Neuronal stem cell (in vitro differentiated cells): ENCODE results near the gene FAM20B.

Experiments
- DNase-seq: peaks from one replicate; pipeline ENCODE4 v3.0.0-alpha.2; 2013; ENCODE audit warnings: low spot score
- H2AFZ ChIP-seq: one replicate; pipeline ENCODE4 v1.6.1; 2013; ENCODE audit warnings: mild to moderate bottlenecking, low read length, inconsistent platforms
- H2AK5ac ChIP-seq: 2 replicates; pipeline ENCODE4 v1.6.1; 2013; ENCODE audit warnings: low read depth, mild to moderate bottlenecking, inconsistent platforms, low read length, moderate library complexity, mixed read lengths
- H2BK120ac ChIP-seq: 2 replicates; pipeline ENCODE4 v1.6.1; 2013; ENCODE audit warnings: low read depth, mild to moderate bottlenecking, inconsistent platforms, low read length, moderate library complexity, mixed read lengths
- H2BK12ac ChIP-seq: one replicate; pipeline ENCODE4 v1.6.1; 2013; ENCODE audit warnings: low read length, inconsistent platforms
- H2BK15ac ChIP-seq: 2 replicates; pipeline ENCODE4 v1.6.1; 2013; ENCODE audit warnings: mild to moderate bottlenecking, low read length, inconsistent platforms, mixed read lengths
- H2BK5ac ChIP-seq: one replicate; pipeline ENCODE4 v1.6.1; 2013; ENCODE audit warnings: inconsistent platforms, mild to moderate bottlenecking, low read length, moderate library complexity
- H3K14ac ChIP-seq: one replicate; pipeline ENCODE4 v1.6.1; 2013; ENCODE audit warnings: low read length, inconsistent platforms
- H3K18ac ChIP-seq: 2 replicates; pipeline ENCODE4 v1.6.1; 2013; ENCODE audit warnings: low read length, inconsistent platforms
- H3K23ac ChIP-seq: 2 replicates; pipeline ENCODE4 v1.6.1; 2013; ENCODE audit warnings: low read depth, mild to moderate bottlenecking, mixed read lengths, low read length, inconsistent platforms; ENCODE audit not compliant: poor library complexity
- H3K27ac ChIP-seq: replicated peaks from 3 replicates; pipeline ENCODE4 v1.5.1; 2013; ENCODE audit warnings: low read length, inconsistent platforms
- H3K27me3 ChIP-seq, 3 experiments: 2 replicates each; pipeline ENCODE4 v1.6.1; 2013; ENCODE audit warnings: low read length in 3 of 3, mild to moderate bottlenecking in 2 of 3, inconsistent platforms in 1 of 3, low read depth in 1 of 3, mixed read lengths in 1 of 3, moderate library complexity in 1 of 3; ENCODE audit not compliant: control insufficient read depth in 3 of 3, insufficient read depth in 3 of 3
- H3K36me3 ChIP-seq, 2 donors: replicated peaks in 1 of 2; 2 replicates each; pipeline ENCODE4 v1.6.1; 2013; ENCODE audit warnings: low read length in 2 of 2; ENCODE audit not compliant: control insufficient read depth in 2 of 2, insufficient read depth in 2 of 2
- H3K4ac ChIP-seq: 2 replicates; pipeline ENCODE4 v1.6.1; 2013; ENCODE audit warnings: inconsistent platforms, mild to moderate bottlenecking, low read length, moderate library complexity
- H3K4me1 ChIP-seq, 2 donors: 1 replicate in 1 of 2; 2 replicates in 1 of 2; pipeline ENCODE4 v1.6.1; 2013; ENCODE audit warnings: low read length in 2 of 2, low read depth in 1 of 2; ENCODE audit not compliant: control insufficient read depth in 2 of 2, insufficient read depth in 1 of 2
- H3K4me2 ChIP-seq: one replicate; pipeline ENCODE4 v1.6.1; 2013; ENCODE audit warnings: mild to moderate bottlenecking, low read length, inconsistent platforms; ENCODE audit not compliant: insufficient read depth, poor library complexity, severe bottlenecking
- H3K4me3 ChIP-seq, 2 donors: 2 replicates each; pipeline ENCODE4 v1.5.1; 2013; ENCODE audit warnings: low read length in 2 of 2, mild to moderate bottlenecking in 2 of 2, inconsistent platforms in 1 of 2, moderate library complexity in 1 of 2
- H3K79me1 ChIP-seq: one replicate; pipeline ENCODE4 v1.6.1; 2013; ENCODE audit warnings: low read depth, mild to moderate bottlenecking, inconsistent platforms, low read length, moderate library complexity
- H3K9ac ChIP-seq: one replicate; pipeline ENCODE4 v1.6.1; 2013; ENCODE audit warnings: mild to moderate bottlenecking, low read depth, low read length, inconsistent platforms; ENCODE audit not compliant: poor library complexity
- H3K9me3 ChIP-seq, 2 donors: replicated peaks in 1 of 2; 2 replicates each; pipeline versions ENCODE3 to v1.6.1; 2013; ENCODE audit warnings: low read length in 2 of 2, mild to moderate bottlenecking in 2 of 2, inconsistent platforms in 1 of 2, low read depth in 1 of 2, mixed read lengths in 1 of 2, moderate library complexity in 1 of 2; ENCODE audit not compliant: control insufficient read depth in 2 of 2, insufficient read depth in 1 of 2
- H4K8ac ChIP-seq: one replicate; pipeline ENCODE4 v1.6.1; 2013; ENCODE audit warnings: low read depth, mild to moderate bottlenecking, inconsistent platforms, low read length, moderate library complexity
- H4K91ac ChIP-seq: one replicate; pipeline ENCODE4 v1.6.1; 2013; ENCODE audit warnings: low read length, low read depth, mild to moderate bottlenecking, inconsistent platforms; ENCODE audit not compliant: poor library complexity
- WGBS, 2 donors: extraction: QIAGEN DNeasy Blood & Tissue Kit; methylation state at CpG; one replicate each; pipeline ENCODE4 v1.1.7; 2013; ENCODE audit warnings: missing lambda C conversion rate in 2 of 2, mixed read lengths in 1 of 2; ENCODE audit not compliant: insufficient read length in 2 of 2, insufficient replicate concordance in 1 of 2; ENCODE audit errors: extremely low coverage in 2 of 2; 5-methylcytosine and 5-hydroxymethylcytosine counted together

The FAM20B gene

DNA sequence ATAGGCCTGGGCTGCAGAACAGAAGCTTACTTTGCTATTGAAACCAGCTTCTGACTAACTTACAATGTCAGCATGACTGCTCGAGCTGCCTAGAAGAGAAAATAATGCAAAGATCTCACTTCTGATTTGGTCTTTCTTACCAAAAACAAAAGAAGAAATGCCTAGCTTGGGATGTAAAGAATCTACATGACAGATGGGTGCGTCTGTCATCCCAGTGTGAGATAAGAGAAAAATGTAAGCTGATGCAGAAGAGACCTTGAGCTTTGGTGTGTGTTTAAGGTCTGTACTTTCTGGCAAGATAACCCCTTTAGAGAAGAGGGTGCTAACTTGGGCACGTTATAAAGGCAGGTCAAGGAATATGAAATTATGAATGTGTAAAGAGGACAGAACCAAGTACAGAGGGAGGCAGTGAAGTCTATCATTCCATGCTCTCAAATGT is 3.6 kb downstream of the FAM20B start:
- WGBS, 2 donors, result no CpG with 5 or more reads among the region's 3 CpGs
- Histone ChIP-seq H2AK5ac (no peak overlapping the region), H4K8ac (no peak overlapping the region), H3K4ac (no peak overlapping the region), H3K4me3 (no peak overlapping the region), H3K14ac (no peak overlapping the region), H3K4me2 (no peak overlapping the region), H2BK12ac (no peak overlapping the region), H3K36me3 (no peaks in the 10 kb centered on the region), H2BK15ac (no peak overlapping the region), H3K4me1 (peaks cover 8 to 22% of the 10 kb centered on the region in 2 donors), H2BK120ac (no peak overlapping the region), H3K27me3 (no peaks in the 10 kb centered on the region), H3K79me1 (peaks cover 2% of the 10 kb centered on the region), H3K23ac (no peak overlapping the region), H3K27ac (no peak overlapping the region), H3K18ac (no peak overlapping the region), H4K91ac (no peak overlapping the region), H3K9ac (no peak overlapping the region), H2BK5ac (no peak overlapping the region), H3K9me3 (no peaks in the 10 kb centered on the region), H2AFZ (no peak overlapping the region)
- no peak for DNase-seq

DNA sequence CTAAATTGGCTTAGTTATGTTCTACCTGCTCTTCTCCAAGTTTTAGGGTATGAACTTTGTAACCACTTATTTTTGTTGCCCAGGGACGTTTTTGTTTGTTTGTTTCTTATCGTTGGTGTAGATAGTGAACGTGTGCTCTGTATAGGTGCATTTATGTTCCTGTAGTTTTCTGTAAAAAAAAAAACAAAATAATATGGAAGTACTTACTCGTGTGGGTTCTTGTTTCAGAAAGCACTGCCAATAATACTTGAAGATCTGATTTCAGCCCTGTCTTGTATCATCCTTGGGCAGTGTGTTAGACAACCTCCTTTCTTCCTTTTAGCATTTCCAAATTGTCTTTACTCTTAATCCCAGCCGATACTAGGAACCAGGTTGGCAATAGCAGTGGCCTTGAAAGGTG is 4.4 kb downstream of the FAM20B start:
- Histone ChIP-seq H3K4me2 (no peak overlapping the region), H3K79me1 (peaks cover 3% of the 10 kb centered on the region), H3K4me3 (no peak overlapping the region), H3K18ac (no peak overlapping the region), H3K27me3 (no peaks in the 10 kb centered on the region), H4K8ac (no peak overlapping the region), H3K23ac (no peak overlapping the region), H3K27ac (no peak overlapping the region), H3K4me1 (peaks cover 9 to 27% of the 10 kb centered on the region in 2 donors), H3K14ac (no peak overlapping the region), H2BK5ac (no peak overlapping the region), H2AFZ (no peak overlapping the region), H3K9me3 (no peaks in the 10 kb centered on the region), H2BK12ac (no peak overlapping the region), H3K4ac (no peak overlapping the region), H2AK5ac (no peak overlapping the region), H3K9ac (no peak overlapping the region), H3K36me3 (no peaks in the 10 kb centered on the region), H2BK15ac (no peak overlapping the region), H4K91ac (no peak overlapping the region), H2BK120ac (no peak overlapping the region)
- no peak for DNase-seq
- no CpG with 5 or more reads among the region's 5 CpGs for WGBS, 2 donors

DNA sequence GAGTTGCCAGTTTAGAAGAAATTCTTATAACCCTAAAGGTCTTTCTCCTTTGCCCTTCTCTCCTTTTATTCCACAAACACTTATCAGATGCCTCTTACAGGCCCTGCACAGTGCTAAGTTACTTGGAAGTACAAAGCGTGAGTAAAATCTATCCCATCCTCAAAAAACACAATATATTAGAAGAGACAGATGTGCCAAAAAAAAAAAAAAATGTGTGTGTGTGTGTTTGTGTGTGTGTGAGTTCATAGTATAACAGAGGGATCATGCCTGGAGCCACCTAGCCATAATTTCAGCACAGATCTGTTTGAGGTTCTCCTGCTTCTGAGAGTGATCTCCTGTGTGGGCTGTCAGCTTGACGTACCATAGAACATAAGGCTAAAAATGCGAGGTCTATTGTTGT is 5.0 kb downstream of the FAM20B start:
- Histone ChIP-seq H4K8ac (no peak overlapping the region), H2AFZ (no peak overlapping the region), H3K36me3 (no peaks in the 10 kb centered on the region), H2BK5ac (no peak overlapping the region), H3K27ac (no peak overlapping the region), H2BK120ac (no peak overlapping the region), H2BK12ac (no peak overlapping the region), H2AK5ac (no peak overlapping the region), H4K91ac (no peak overlapping the region), H3K23ac (no peak overlapping the region), H3K18ac (no peak overlapping the region), H3K27me3 (no peaks in the 10 kb centered on the region), H3K9ac (no peak overlapping the region), H3K79me1 (peaks cover 6% of the 10 kb centered on the region), H3K14ac (no peak overlapping the region), H2BK15ac (no peak overlapping the region), H3K4me2 (no peak overlapping the region), H3K4me3 (no peak overlapping the region), H3K4ac (no peak overlapping the region), H3K4me1 (peaks cover 7 to 27% of the 10 kb centered on the region in 2 donors), H3K9me3 (no peaks in the 10 kb centered on the region)
- no peak for DNase-seq
- WGBS, 2 donors, result no CpG with 5 or more reads among the region's 3 CpGs

DNA sequence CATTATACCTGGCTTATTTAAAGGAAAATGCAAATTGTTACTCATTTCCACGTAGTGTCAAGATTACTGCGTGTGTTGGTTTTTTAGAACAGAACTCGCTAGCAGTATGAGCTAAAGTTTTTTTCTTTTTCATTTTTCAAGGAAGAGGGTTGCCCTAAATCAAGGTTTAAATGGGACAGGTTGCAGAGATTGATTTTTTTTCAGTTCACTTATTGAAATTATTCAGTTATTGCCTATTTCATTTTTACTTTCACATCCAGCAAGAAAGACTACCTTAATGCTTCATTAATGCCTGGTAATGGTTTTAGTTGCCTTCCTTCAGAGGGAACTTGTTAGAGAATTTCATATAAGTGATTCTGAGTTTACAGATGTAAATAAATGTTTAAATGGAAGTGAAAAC is 5.6 kb downstream of the FAM20B start:
- H3K9ac ChIP-seq, result no peak overlapping the region
- no CpG with 5 or more reads among the region's 3 CpGs for WGBS, 2 donors
- no peaks in the 10 kb centered on the region for H3K27me3 ChIP-seq
- H3K9me3 ChIP-seq, result no peaks in the 10 kb centered on the region
- no peak overlapping the region for H3K4me3 ChIP-seq
- no peak overlapping the region for H4K91ac ChIP-seq
- no peak overlapping the region for H3K4me2 ChIP-seq
- DNase-seq, result no peak
- no peak overlapping the region for H3K14ac ChIP-seq
- no peak overlapping the region for H3K23ac ChIP-seq
- H3K18ac ChIP-seq, result no peak overlapping the region
- H2BK120ac ChIP-seq, result no peak overlapping the region
- H4K8ac ChIP-seq, result no peak overlapping the region
- H3K4me1 ChIP-seq, result peaks cover 7 to 27% of the 10 kb centered on the region in 2 donors
- H3K4ac ChIP-seq, result no peak overlapping the region
- H2AFZ ChIP-seq, result no peak overlapping the region
- no peaks in the 10 kb centered on the region for H3K36me3 ChIP-seq
- H2BK12ac ChIP-seq, result no peak overlapping the region
- H2BK15ac ChIP-seq, result no peak overlapping the region
- no peak overlapping the region for H2AK5ac ChIP-seq
- H2BK5ac ChIP-seq, result no peak overlapping the region
- peaks cover 6% of the 10 kb centered on the region for H3K79me1 ChIP-seq
- no peak overlapping the region for H3K27ac ChIP-seq
